RWPE2 (cell line): ENCODE data around the gene LGI2.

ENCODE experiments used
- ATAC-seq: fragments of 200-7000 bp; cut with Tn5 transposase; 3 replicates; pipeline ENCODE4 v1.9.1; 2021; ENCODE audit warnings: low read depth
- DNase-seq: peaks from one replicate; pipeline ENCODE4 v3.0.0-alpha.2; 2020; ENCODE audit warnings: low spot score
- H3K27ac ChIP-seq: fragments of 450-650 bp; 2 replicates; pipeline ENCODE4 v1.5.1; 2017; ENCODE audit warnings: mild to moderate bottlenecking; ENCODE audit not compliant: poor library complexity, severe bottlenecking
- H3K27me3 ChIP-seq: fragments of 250-450 bp; sonication (Bioruptor Pico); 2 replicates; pipeline ENCODE4 v1.5.1; 2021; ENCODE audit warnings: mild to moderate bottlenecking, moderate library complexity; ENCODE audit not compliant: insufficient read depth, poor library complexity, severe bottlenecking
- H3K36me3 ChIP-seq: fragments of 250-450 bp; sonication (Bioruptor Pico); 2 replicates; pipeline ENCODE4 v1.5.1; 2020; ENCODE audit warnings: low read depth, mild to moderate bottlenecking, moderate library complexity
- H3K4me1 ChIP-seq: fragments of 250-450 bp; sonication (Bioruptor Pico); 2 replicates; pipeline ENCODE4 v1.5.1; 2021; ENCODE audit warnings: mild to moderate bottlenecking, moderate library complexity; ENCODE audit not compliant: insufficient read depth, poor library complexity, severe bottlenecking
- H3K4me3 ChIP-seq: fragments of 250-450 bp; sonication (Bioruptor Pico); 2 replicates; pipeline ENCODE4 v1.5.1; 2021; ENCODE audit warnings: mild to moderate bottlenecking, moderate library complexity; ENCODE audit not compliant: severe bottlenecking
- H3K9me3 ChIP-seq: fragments of 250-450 bp; sonication (Bioruptor Pico); 2 replicates; pipeline ENCODE4 v1.5.1; 2021; ENCODE audit warnings: mild to moderate bottlenecking, moderate library complexity; ENCODE audit not compliant: severe bottlenecking
- CTCF ChIP-seq: fragments of 450-650 bp; IDR thresholded peaks from one replicate; pipeline ENCODE4 v1.5.1; 2017; ENCODE audit warnings: mild to moderate bottlenecking, moderate library complexity; ENCODE audit not compliant: poor library complexity, severe bottlenecking

Gene LGI2

DNA sequence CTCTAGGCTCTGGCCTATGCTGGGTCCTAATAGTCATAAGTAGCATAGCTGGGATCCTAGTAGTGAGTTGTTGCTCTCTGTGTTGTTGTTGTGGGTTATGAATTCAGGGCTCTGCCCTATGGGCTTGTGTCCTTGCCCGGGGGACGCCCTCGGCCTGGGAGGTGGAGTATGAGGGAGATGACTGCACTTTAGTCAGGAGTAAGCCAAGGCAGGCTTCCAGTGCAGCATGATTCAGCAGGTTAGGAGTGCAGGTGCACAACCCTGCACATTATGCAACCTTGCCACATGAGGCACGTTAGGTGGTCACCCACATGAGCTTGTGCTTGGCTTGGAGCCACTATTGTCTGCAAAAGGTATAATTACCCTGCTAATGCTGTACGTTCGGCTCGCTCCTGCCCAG is 59.6 kb downstream of the LGI2 start:
- no peaks in the 10 kb centered on the region for H3K9me3 ChIP-seq
- peaks cover 10% of the 10 kb centered on the region for H3K4me1 ChIP-seq
- no peaks in the 10 kb centered on the region for H3K27me3 ChIP-seq
- H3K27ac ChIP-seq, result no peak overlapping the region
- no peak overlapping the region for H3K4me3 ChIP-seq
- DNase-seq (no peak), ATAC-seq (peak; percentile 66)
- H3K36me3 ChIP-seq, result no peaks in the 10 kb centered on the region
- no peak for TF ChIP-seq CTCF

GRCh38 chr4:24970635-24971034 is 60.1 kb downstream of the LGI2 start:
- DNase-seq, result no peak
- H3K27me3 ChIP-seq, result no peaks in the 10 kb centered on the region
- no peak overlapping the region for H3K27ac ChIP-seq
- peaks cover 10% of the 10 kb centered on the region for H3K4me1 ChIP-seq
- H3K9me3 ChIP-seq, result no peaks in the 10 kb centered on the region
- ATAC-seq, result no peak
- no peaks in the 10 kb centered on the region for H3K36me3 ChIP-seq
- no peak overlapping the region for H3K4me3 ChIP-seq
- no peak for TF ChIP-seq CTCF

- TF ChIP-seq CTCF, result no peak
- no peak for ATAC-seq
These were observed 60.6 kb downstream of the LGI2 start for GRCh38 chr4:24970191-24970590.

GRCh38 chr4:24969486-24969885 is 61.3 kb downstream of the LGI2 start:
- no peak overlapping the region for H3K27ac ChIP-seq
- ATAC-seq, result no peak

More at GRCh38 chr4:24970191-24970590, 60.6 kb downstream of the LGI2 start:
- Histone ChIP-seq H3K4me1 (peaks cover 10% of the 10 kb centered on the region), H3K27me3 (no peaks in the 10 kb centered on the region), H3K27ac (no peak overlapping the region), H3K4me3 (no peak overlapping the region), H3K9me3 (no peaks in the 10 kb centered on the region), H3K36me3 (no peaks in the 10 kb centered on the region)
- DNase-seq, result no peak

More at GRCh38 chr4:24969486-24969885, 61.3 kb downstream of the LGI2 start:
- Histone ChIP-seq H3K27me3 (no peaks in the 10 kb centered on the region), H3K9me3 (no peaks in the 10 kb centered on the region), H3K36me3 (no peaks in the 10 kb centered on the region), H3K4me1 (peaks cover 10% of the 10 kb centered on the region), H3K4me3 (no peak overlapping the region)
- no peak for TF ChIP-seq CTCF
- no peak for DNase-seq
